HuH-7 (cell line): Measurements from ENCODE around the gene CTNNA2.

ENCODE experiments used
- DNase-seq: peaks from one replicate; pipeline ENCODE4 v3.0.0; 2011; ENCODE audit warnings: low spot score

Gene CTNNA2

DNA sequence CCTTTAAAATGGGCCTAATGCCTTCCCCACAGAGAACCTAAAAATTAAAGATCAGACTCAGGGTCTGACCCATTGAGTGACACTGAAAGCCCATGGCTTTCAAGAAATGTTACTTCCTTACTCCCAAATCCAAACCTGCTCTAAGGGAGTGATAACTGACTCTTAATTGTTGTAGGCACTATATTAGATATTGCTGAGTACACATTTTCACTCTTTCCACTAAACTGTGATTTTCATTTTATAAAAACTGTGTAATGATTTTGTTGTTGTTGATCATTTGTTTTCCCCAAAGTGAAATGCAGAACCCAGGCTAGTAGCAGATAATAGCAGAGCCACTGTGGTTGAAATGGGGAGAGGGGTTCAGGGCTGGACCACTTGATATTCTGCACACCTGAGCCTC is 704.6 kb downstream of the CTNNA2 start:
- no peak for DNase-seq

GRCh38 chr2:80222644-80223043 is 709.8 kb downstream of the CTNNA2 start:
- DNase-seq: no peak

- DNase-seq: no peak
These were observed 718.6 kb downstream of the CTNNA2 start for GRCh38 chr2:80231421-80231820.

GRCh38 chr2:80233333-80233732 is 720.5 kb downstream of the CTNNA2 start:
- DNase-seq: no peak

GRCh38 chr2:80238692-80239469 is 726.0 kb downstream of the CTNNA2 start:
- peak; percentile 39 for DNase-seq

GRCh38 chr2:80242355-80242910 is 729.6 kb downstream of the CTNNA2 start:
- no peak for DNase-seq

DNA sequence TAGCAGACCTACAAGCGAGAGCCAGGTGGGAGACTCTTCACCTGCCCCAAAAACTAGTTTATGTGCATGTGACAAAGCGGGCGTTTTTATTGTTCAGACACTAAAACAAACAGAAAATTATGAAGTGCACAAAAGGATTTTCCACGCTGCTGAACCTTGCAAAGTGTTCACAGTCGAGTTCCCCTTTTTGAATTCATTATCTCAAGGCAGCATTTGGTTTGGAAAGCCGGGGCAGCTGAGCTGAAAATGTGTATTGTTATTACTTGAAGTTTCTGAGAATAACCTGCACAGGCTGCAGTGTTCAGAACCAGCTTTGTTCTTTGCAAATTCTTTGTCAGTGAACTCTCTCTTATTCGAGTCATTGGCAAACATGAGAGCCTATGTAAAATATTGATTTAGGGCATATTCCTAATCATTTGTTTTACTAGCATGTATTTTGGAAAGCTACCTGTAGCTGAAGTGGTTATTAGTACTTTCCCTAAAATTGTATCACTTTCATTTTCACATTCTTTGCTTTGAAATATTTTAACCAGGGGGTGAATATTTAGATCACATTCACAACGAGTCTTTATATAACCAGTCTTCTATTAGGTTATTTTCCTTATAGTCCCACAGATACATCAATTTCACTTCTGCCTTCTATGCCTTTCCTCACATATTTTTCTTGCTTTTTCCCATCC is 732.2 kb downstream of the CTNNA2 start:
- no peak for DNase-seq

GRCh38 chr2:80246534-80246933 is 733.7 kb downstream of the CTNNA2 start:
- no peak for DNase-seq

- no peak for DNase-seq
These were observed 734.5 kb downstream of the CTNNA2 start for GRCh38 chr2:80247339-80247738.

- no peak for DNase-seq
These were observed 735.3 kb downstream of the CTNNA2 start for GRCh38 chr2:80248146-80248545.

DNA sequence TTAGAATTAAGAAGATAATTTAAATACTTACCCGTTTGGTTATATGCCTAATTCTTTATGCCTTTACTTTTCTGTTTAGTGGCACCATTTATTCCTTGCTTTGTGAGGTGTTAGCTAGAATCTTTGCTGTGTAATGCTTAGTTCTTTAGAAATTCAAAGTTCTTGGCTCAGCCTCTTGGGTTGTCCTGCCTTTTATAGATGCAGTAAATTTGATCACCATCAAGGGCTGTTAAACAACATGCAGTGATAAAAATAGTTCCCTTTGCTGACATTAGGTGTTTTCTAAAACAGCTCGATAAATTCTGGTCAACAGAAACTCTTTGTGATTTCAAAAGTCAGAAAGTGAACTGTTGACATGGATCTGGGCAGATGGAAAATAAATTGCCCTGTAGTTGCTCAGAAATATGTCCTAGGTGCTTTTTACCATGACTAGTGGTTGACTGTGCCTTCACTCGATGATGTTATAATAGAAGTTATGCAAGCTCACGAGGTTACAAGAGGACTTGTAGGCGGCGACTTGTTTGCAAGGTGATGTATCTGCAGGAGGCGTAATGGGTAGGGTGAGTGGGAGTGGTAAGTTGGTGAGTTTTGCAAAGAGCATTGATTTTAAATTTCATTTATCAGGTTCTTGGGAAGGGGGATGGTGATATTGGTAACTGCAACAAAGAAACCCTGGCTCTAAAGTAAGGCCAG is 739.6 kb downstream of the CTNNA2 start:
- no peak for DNase-seq

- DNase-seq: peak; percentile 26
These were observed 743.3 kb downstream of the CTNNA2 start for GRCh38 chr2:80255918-80256781.

GRCh38 chr2:80256782-80257167 is 743.9 kb downstream of the CTNNA2 start:
- no peak for DNase-seq

DNA sequence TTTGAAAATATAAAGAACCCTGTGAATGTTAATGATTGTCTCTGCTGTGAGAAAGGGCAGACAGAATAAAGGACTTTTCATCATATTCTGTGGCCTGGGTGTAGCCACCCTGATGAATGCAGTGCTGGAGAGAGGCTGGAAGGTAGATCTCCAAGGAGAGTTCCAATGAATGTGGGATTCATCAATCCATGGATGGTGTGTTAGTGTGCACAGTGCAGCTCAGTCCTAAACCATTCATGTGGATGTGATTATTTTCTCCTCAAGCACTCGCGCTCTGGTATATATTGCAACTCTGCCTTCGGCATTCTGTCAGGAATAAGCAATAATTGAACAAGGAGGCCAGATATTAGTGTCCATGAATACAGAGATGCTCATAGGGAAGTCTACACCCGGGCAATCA is 744.6 kb downstream of the CTNNA2 start:
- DNase-seq: no peak

DNA sequence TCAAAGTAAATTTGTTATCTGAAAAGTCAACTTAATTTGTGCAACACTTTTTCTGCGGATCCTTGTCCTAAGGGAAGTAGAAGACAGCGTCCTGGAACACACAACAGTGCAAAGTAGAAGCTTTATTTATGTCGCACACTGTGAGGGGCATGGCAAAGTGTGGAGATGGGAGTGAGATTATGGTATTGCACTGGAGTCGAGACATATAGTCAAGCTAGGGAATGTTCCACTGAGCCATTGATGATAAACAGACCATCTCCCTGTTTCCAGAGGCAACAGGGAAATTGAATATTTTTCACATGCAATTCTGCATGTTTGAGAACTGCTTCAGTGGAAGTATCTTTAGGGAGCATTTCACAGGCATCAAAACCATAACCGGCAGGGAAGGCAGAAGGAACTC is 745.5 kb downstream of the CTNNA2 start:
- DNase-seq: no peak

DNA sequence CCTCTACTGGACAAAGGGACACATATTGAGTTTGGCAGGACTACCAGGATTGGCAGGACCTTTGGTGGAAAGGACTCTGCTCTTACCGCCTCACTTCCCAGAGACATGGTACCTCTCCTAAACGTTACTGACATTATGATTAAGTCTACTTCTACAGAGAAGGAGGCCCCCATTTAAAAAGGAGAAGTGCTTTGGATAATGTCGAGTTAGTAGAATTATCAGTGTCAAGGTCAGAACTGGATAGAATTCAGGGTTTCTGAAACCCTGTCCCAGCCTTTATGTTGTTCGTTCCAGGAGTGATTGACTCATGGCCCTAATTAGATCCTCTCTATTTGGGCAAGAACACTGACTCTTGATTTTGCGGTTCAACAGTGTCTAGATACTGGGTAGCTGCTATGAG is 745.9 kb downstream of the CTNNA2 start:
- no peak for DNase-seq

DNA sequence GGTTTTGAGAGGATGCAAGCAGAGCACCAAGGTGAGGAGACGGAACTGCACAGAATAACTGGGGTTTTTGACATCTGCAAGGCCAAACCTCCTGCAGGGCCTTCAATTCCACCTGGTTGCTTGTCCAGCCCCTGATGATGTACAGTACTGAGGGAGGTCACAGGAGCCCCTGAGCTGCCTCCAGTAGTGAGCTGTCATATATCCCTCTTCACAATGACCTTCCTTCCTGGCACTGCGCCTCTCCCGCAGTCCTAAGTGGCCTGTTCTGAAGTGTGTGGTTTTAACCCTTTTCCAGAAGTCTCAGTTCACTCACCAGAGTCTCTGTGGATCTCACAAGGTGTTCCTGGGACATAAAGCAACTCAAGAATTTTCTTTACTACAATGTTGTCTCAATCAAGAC is 746.4 kb downstream of the CTNNA2 start:
- no peak for DNase-seq

DNA sequence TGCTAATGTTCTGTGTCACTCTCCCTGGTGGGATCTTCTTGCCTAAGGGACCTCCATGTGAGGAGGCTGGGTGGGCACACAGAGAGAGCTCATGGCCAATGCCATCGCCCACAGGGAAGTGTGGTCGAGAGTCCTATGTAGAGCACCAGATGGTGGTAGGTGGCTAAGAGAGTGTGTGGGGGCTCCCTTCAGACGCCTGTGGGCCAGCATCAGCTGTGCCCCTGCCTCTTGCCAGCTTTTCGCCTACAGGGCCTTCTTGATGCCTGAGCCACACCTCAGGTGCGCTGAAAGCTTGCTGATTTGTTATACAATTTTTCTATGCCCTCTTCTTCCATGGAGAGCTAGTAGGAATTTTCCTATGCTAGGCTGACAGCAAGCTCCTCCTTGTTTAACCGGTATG is 753.4 kb downstream of the CTNNA2 start:
- DNase-seq: no peak

GRCh38 chr2:80269806-80270205 is 757.0 kb downstream of the CTNNA2 start:
- DNase-seq: no peak

- no peak for DNase-seq
These were observed 767.7 kb downstream of the CTNNA2 start for GRCh38 chr2:80280598-80280997.

DNA sequence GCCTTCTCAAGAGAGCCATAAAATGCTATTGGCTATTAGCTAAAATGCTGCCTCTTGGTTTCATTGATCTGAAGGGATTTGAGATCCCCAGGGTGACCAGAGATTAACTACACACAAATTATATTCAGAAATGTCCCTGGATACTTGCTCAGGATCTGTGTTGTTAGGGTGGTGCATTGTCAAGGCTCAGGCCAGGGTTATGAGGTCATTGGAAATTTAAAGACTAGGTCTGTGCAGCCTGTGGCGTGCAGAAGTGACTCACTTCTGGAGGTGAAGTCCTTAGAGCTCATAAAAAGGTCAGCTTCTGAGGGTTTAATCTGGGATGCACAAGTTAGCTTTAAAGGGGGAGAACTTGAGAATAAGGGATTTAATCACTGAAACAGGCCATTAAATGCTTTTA is 768.2 kb downstream of the CTNNA2 start:
- DNase-seq: no peak

DNA sequence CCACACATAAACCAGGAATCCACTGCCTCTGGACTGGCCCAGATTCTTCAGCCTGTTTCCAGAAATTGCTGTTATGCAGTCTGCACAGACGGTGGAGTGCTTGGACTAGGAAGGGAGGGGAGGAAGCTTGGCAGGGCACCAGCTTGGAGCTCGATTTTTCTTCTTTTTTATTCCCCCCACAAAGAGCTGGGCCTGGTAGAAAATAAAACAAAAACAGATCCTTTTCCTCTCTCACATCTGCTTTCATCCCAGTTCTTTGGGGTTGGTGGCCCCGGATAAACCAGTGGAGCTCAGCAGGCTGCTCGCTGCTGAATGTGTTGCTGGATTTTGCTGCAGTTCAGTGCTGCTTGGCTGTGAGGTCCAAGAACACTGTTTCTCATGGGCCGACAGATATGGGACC is 775.7 kb downstream of the CTNNA2 start:
- no peak for DNase-seq
